DND-41 (cell line): ENCODE results near the gene PORCN.

Experiments
- ATAC-seq: fragments of 200-7000 bp; cut with Tn5 transposase; 3 replicates; pipeline ENCODE4 v1.9.1; 2021; ENCODE audit warnings: low read depth; ENCODE audit not compliant: insufficient read depth
- DNase-seq: peaks from one replicate; pipeline ENCODE4 v3.0.0-alpha.2; 2020
- H2AFZ ChIP-seq: 2 replicates; pipeline ENCODE4 v1.6.0; 2012; ENCODE audit warnings: low read depth, low read length
- H3K27ac ChIP-seq: 2 replicates; pipeline ENCODE4 v1.5.1; 2012; ENCODE audit warnings: low read length, inconsistent platforms
- H3K27me3 ChIP-seq: fragments of 200-600 bp; sonication (generic); 2 replicates; pipeline ENCODE4 v1.6.0; 2012; ENCODE audit warnings: low read length, mild to moderate bottlenecking, inconsistent platforms; ENCODE audit not compliant: insufficient read depth, poor library complexity
- H3K36me3 ChIP-seq: 2 replicates; pipeline ENCODE4 v1.5.1; 2012; ENCODE audit warnings: low read length, inconsistent platforms; ENCODE audit not compliant: insufficient read depth
- H3K4me1 ChIP-seq: 2 replicates; pipeline ENCODE4 v1.5.1; 2012; ENCODE audit warnings: mild to moderate bottlenecking, low read length; ENCODE audit not compliant: insufficient read depth
- H3K4me2 ChIP-seq: 2 replicates; pipeline ENCODE4 v1.6.0; 2012; ENCODE audit warnings: mild to moderate bottlenecking, moderate library complexity, low read length, inconsistent platforms; ENCODE audit not compliant: insufficient read depth
- H3K4me3 ChIP-seq, 2 experiments: fragments of 200-600 bp in 1 of 2; shearing (Covaris generic) in 1 of 2; 2 replicates each; pipeline ENCODE4 v1.5.1; 2012 to 2016; ENCODE audit warnings: inconsistent platforms in 2 of 2, low read length in 2 of 2, mild to moderate bottlenecking in 2 of 2, low read depth in 1 of 2, moderate library complexity in 1 of 2
- H3K79me2 ChIP-seq: 2 replicates; pipeline ENCODE4 v1.6.0; 2012; ENCODE audit warnings: low read length, inconsistent platforms; ENCODE audit not compliant: insufficient read depth
- H3K9ac ChIP-seq: 2 replicates; pipeline ENCODE4 v1.6.0; 2012; ENCODE audit warnings: low read depth, mild to moderate bottlenecking, inconsistent platforms, low read length, moderate library complexity
- H3K9me3 ChIP-seq: 2 replicates; pipeline ENCODE4 v1.5.1; 2012; ENCODE audit warnings: low read length, moderate library complexity, mild to moderate bottlenecking, inconsistent platforms; ENCODE audit not compliant: insufficient read depth, severe bottlenecking
- H4K20me1 ChIP-seq: 2 replicates; pipeline ENCODE4 v1.6.0; 2012; ENCODE audit warnings: low read length; ENCODE audit not compliant: insufficient read depth
- EZH2 ChIP-seq: IDR thresholded peaks from 3 replicates; pipeline ENCODE4 v1.6.1; 2012; ENCODE audit warnings: borderline replicate concordance, low read depth, mild to moderate bottlenecking, moderate library complexity, low read length, inconsistent platforms; ENCODE audit not compliant: severe bottlenecking
- TF ChIP-seq, protein P1 (sequence below): IDR thresholded peaks from 2 replicates; pipeline ENCODE4 v1.5.1; 2012; ENCODE audit warnings: borderline replicate concordance, low read length, moderate library complexity, mild to moderate bottlenecking; ENCODE audit not compliant: poor library complexity, severe bottlenecking; ENCODE audit errors: extremely low read depth

PORCN gene

DNA sequence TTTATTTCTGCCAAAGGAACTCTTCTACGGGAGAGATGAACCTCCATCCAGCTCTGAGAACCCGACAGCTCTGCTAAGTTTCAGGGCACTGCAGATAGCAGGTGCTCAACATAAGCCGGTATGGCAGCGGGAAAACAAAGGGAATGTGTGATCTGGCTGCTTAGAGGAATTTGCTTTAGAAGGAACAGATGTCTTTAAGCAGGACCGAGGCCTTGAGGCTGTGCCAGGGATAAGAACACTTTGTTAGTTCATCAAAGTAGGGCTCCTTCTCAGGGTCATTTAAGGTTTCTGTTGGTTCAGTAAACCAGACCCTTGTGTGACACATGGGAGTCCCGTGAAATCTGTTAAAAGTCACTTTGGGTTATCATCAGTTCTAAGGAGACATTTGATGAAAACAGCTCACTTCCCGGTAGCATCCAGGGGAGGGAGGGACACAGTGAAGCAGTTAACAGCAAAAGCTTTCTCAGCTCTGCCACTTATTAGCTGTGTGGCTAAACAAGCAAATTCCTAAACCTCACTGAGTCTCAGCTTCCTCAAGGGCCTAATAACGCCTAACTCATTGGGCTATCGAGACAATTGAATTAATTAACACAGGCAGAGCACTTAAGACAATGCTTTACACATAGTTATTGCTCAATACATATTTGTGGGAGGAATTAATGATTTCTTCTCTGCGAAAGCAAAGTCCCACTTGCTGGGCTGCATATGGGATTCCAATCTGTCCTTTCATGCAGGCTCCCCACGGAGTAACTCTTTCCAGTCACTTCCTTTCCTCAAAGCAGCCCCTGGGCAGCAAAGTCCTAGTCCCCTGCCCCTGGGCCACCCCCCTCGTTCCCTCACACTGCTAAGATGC lies 35.7 kb upstream of the PORCN start:
- Histone ChIP-seq H3K79me2 (peaks cover 39% of the 10 kb centered on the region), H3K9ac (no peak overlapping the region)
- TF ChIP-seq, protein P1, sequence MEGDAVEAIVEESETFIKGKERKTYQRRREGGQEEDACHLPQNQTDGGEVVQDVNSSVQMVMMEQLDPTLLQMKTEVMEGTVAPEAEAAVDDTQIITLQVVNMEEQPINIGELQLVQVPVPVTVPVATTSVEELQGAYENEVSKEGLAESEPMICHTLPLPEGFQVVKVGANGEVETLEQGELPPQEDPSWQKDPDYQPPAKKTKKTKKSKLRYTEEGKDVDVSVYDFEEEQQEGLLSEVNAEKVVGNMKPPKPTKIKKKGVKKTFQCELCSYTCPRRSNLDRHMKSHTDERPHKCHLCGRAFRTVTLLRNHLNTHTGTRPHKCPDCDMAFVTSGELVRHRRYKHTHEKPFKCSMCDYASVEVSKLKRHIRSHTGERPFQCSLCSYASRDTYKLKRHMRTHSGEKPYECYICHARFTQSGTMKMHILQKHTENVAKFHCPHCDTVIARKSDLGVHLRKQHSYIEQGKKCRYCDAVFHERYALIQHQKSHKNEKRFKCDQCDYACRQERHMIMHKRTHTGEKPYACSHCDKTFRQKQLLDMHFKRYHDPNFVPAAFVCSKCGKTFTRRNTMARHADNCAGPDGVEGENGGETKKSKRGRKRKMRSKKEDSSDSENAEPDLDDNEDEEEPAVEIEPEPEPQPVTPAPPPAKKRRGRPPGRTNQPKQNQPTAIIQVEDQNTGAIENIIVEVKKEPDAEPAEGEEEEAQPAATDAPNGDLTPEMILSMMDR: no peak
- no peak for TF ChIP-seq EZH2

DNA sequence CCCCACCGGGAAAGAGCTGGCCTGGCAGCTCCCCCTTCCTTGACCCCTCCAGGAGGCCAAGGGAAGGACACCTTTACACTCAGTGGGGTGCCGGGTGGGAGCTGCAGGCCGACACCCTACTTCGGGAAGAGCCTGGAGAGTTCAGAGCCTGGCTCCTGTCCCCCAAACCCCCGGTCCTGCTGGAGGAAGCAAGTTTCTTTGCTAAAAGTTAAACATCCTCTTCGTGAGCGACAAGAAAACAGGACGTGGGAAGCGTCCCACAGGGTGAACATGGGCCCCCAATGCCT lies 35.1 kb upstream of the PORCN start:
- H3K4me3 ChIP-seq: no peak overlapping the region
- no peak for ATAC-seq
- H3K27me3 ChIP-seq: no peaks in the 10 kb centered on the region
- H3K27ac ChIP-seq: no peak overlapping the region
- peaks cover 39% of the 10 kb centered on the region for H3K79me2 ChIP-seq
- H3K9me3 ChIP-seq: no peaks in the 10 kb centered on the region
- TF ChIP-seq EZH2: no peak
- TF ChIP-seq, protein P1: no peak
- H2AFZ ChIP-seq: no peak overlapping the region
- H3K36me3 ChIP-seq: peaks cover 9% of the 10 kb centered on the region
- peaks cover 13% of the 10 kb centered on the region; the same call in 1 of the 2 replicates for H4K20me1 ChIP-seq
- no peak overlapping the region for H3K4me2 ChIP-seq
- H3K4me1 ChIP-seq: peaks cover 44% of the 10 kb centered on the region
- no peak overlapping the region for H3K9ac ChIP-seq
- no peak for DNase-seq

More for the DNA sequence above, 35.7 kb upstream of the PORCN start:
- peaks cover 42% of the 10 kb centered on the region for H3K4me1 ChIP-seq
- no peaks in the 10 kb centered on the region for H3K27me3 ChIP-seq
- H3K4me3 ChIP-seq: no peak overlapping the region
- H4K20me1 ChIP-seq: peaks cover 8% of the 10 kb centered on the region; the same call in 1 of the 2 replicates
- no peak overlapping the region for H3K4me2 ChIP-seq
- no peak overlapping the region for H2AFZ ChIP-seq
- no peak overlapping the region for H3K27ac ChIP-seq
- DNase-seq (no peak), ATAC-seq (no peak)
- no peaks in the 10 kb centered on the region for H3K9me3 ChIP-seq
- H3K36me3 ChIP-seq: peaks cover 4% of the 10 kb centered on the region; the same call in 1 of the 2 replicates

- Histone ChIP-seq H3K4me3 (no peak overlapping the region), H3K9me3 (no peaks in the 10 kb centered on the region), H3K27ac (no peak overlapping the region), H3K9ac (no peak overlapping the region), H3K36me3 (peaks cover 13% of the 10 kb centered on the region), H4K20me1 (peaks cover 15% of the 10 kb centered on the region; the same call in 1 of the 2 replicates), H3K4me1 (peaks cover 44% of the 10 kb centered on the region), H2AFZ (no peak overlapping the region), H3K79me2 (peaks cover 35% of the 10 kb centered on the region), H3K4me2 (peak overlapping the region; percentile 88; the same call in 1 of the 2 replicates), H3K27me3 (no peaks in the 10 kb centered on the region)
- ATAC-seq (no peak), DNase-seq (peak; percentile 36)
- no peak for TF ChIP-seq EZH2
- TF ChIP-seq, protein P1: peak; percentile 59
Observed at GRCh38 chrX:48474127-48474526, 34.7 kb upstream of the PORCN start.
